Kidney capillary endothelial cell (primary cell): ENCODE results near the gene TAS2R3.

Experiments used
- DNase-seq: peaks from one replicate; pipeline ENCODE4 v3.0.0-alpha.2; 2018; ENCODE audit warnings: low spot score

The TAS2R3 gene

GRCh38 chr7:141785706-141786552 is 22.0 kb downstream of the TAS2R3 start:
- peak; percentile 58 for DNase-seq

DNA sequence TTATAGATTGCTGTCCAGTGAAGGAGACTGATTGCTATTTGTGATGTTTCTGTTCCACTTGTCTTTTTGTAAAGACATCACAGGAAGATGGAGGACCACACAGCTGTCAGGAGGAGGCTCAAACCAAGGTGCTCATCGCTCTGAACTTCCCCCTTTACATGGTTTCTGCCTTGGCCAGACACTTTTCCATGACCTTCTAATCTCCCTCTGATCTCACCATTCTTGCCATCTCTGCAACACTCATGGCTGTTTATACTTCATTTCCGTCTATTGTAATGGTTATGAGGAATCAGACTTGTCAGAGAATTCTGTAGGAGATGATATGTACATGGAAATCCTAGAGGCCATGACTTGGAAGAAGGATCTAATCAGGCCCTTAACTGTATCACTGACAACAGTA is 24.4 kb downstream of the TAS2R3 start:
- peak; percentile 86 for DNase-seq

DNA sequence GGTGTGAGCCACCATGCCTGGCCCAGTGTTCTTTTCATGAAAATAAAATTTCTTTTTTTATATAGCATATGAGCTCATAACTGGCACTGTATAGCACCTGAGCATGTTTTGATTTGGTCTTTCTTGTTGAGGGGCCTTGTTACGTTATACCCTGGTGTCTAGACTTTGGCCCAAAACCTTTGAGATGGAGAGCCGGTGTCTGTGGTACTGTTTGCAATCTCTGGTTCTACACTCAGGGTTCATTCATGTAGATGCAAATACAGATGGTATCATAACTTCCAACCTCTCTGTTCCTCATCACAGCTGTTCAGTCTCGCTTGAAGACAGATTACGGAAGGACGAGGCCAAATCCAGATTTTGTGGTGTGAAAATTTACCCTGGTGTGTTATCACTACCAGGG is 26.0 kb downstream of the TAS2R3 start, which contains the start of gene TAS2R5:
TSS of gene TAS2R5 (plus strand) at position 301 of the 400 bp plus-strand sequence. CDS start 145 bp downstream, outside the sequence.
- DNase-seq, result no peak

DNA sequence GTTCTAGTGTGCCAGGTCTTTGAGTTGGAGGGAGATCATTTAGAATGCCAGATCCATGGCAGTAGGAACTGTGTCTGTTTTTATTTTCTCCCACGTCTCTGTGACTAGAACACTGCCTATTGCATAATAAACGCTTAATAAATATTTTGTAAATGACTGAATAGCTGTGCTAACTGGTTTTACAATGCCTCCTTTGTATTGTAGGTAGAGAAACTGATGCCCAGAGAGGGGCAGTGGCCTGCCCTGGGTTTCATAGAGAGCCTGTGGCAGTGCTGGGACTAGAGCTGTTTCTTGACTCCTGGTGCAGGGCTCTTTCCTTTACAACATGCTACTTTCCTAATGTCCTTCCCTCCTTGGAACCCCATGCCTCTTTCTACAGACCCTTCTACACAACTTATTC is 28.6 kb downstream of the TAS2R3 start:
- no peak for DNase-seq
